Activated CD8-positive, alpha-beta memory T cell treated with anti-CD3 and anti-CD28 coated beads, Interleukin-2, amount 50 U/mL, for 24 hours (primary cell): ENCODE data around the gene CPSF3.
"Not testable (repeated sequence)": the region's sequence is repeated elsewhere in the genome, so short reads cannot be mapped to it uniquely, and the experiment has no call there.

ENCODE experiments used
- DNase-seq: peaks from one replicate; pipeline ENCODE4 v3.0.0-alpha.2; 2020; ENCODE audit errors: extremely low read depth

CPSF3 gene

GRCh38 chr2:9466147-9466683, 42.8 kb downstream of the CPSF3 start:
- no peak for DNase-seq

GRCh38 chr2:9467687-9468086, 44.2 kb downstream of the CPSF3 start:
- no peak for DNase-seq

GRCh38 chr2:9471206-9471605, 47.8 kb downstream of the CPSF3 start:
- DNase-seq: no peak

GRCh38 chr2:9472511-9472910, 49.1 kb downstream of the CPSF3 start:
- DNase-seq: no peak

- DNase-seq: no peak
Measured at GRCh38 chr2:9473308-9473984, 50.0 kb downstream of the CPSF3 start.

- peak; percentile 14 for DNase-seq
Measured at GRCh38 chr2:9473985-9474360, 50.5 kb downstream of the CPSF3 start.

GRCh38 chr2:9474361-9475057, 51.1 kb downstream of the CPSF3 start, which contains the start of gene IAH1:
Gene IAH1 (plus strand): TSS chr2:9474551. CDS start chr2:9474567, 16 bp downstream.
- peak; percentile 34 for DNase-seq

GRCh38 chr2:9477914-9478313, 54.5 kb downstream of the CPSF3 start:
- no peak for DNase-seq

GRCh38 chr2:9478526-9478925, 55.1 kb downstream of the CPSF3 start:
- DNase-seq: no peak

- DNase-seq: no peak
Measured at GRCh38 chr2:9480157-9480556, 56.7 kb downstream of the CPSF3 start.

GRCh38 chr2:9483107-9483506, 59.7 kb downstream of the CPSF3 start:
- DNase-seq: no peak

- DNase-seq: no peak
Measured at GRCh38 chr2:9484533-9484932, 61.1 kb downstream of the CPSF3 start.

- no peak for DNase-seq
Measured at GRCh38 chr2:9488583-9489547, 65.4 kb downstream of the CPSF3 start.

GRCh38 chr2:9490789-9491188, 67.3 kb downstream of the CPSF3 start:
- DNase-seq: no peak

GRCh38 chr2:9492927-9493326, 69.5 kb downstream of the CPSF3 start:
- no peak for DNase-seq

GRCh38 chr2:9493478-9493877, 70.0 kb downstream of the CPSF3 start:
- DNase-seq: no peak

GRCh38 chr2:9494081-9494480, 70.6 kb downstream of the CPSF3 start:
- DNase-seq: no peak

- no peak for DNase-seq
Measured at GRCh38 chr2:9497017-9497416, 73.6 kb downstream of the CPSF3 start.

- DNase-seq: no peak
Measured at GRCh38 chr2:9498210-9498609, 74.8 kb downstream of the CPSF3 start.

GRCh38 chr2:9508931-9509330, 85.5 kb downstream of the CPSF3 start:
- DNase-seq: no peak

GRCh38 chr2:9513946-9514345, 90.5 kb downstream of the CPSF3 start:
- DNase-seq: not testable (repeated sequence)
